Prostate gland (tissue), 2 donors: ENCODE results near the gene VPS52. TPM values are rescaled to one million over a fixed set of nuclear protein-coding genes. Genes with fewer than 3 reads are reported as not detected.

Source experiments
- DNase-seq: peaks from one replicate; pipeline ENCODE4 v3.0.0-alpha.2; 2019; ENCODE audit warnings: low spot score
- H3K27ac ChIP-seq, 2 donors: fragments of 200-600 bp; sonication (generic); 2 replicates each; pipeline ENCODE4 v1.5.1; 2017 to 2019
- H3K27me3 ChIP-seq: fragments of 200-600 bp; sonication (generic); replicated peaks from 2 replicates; pipeline ENCODE4 v1.5.1; 2019; ENCODE audit not compliant: insufficient read depth
- H3K36me3 ChIP-seq, 2 donors: fragments of 200-600 bp; sonication (generic); 1 replicate in 1 of 2; 2 replicates in 1 of 2; pipeline versions ENCODE4 v1.5.1 to v1.8.1; 2017 to 2019
- H3K4me1 ChIP-seq: fragments of 200-600 bp; sonication (generic); replicated peaks from 2 replicates; pipeline ENCODE4 v1.5.1; 2019
- H3K4me3 ChIP-seq, 2 donors: fragments of 200-600 bp; sonication (generic); 2 replicates each; pipeline ENCODE4 v1.5.1; 2017 to 2019
- H3K9me3 ChIP-seq: fragments of 200-600 bp; sonication (generic); 2 replicates; pipeline ENCODE4 v1.5.1; 2017
- CTCF ChIP-seq, 4 experiments: fragments of 200-600 bp in 2 of 4; fragments of 450-650 bp in 2 of 4; sonication (generic) in 2 of 4; IDR thresholded peaks; 1 replicate in 3 of 4; 2 replicates in 1 of 4; pipeline ENCODE4 v1.5.1; 2016 to 2019; ENCODE audit warnings: antibody characterized with exemption in 4 of 4, mild to moderate bottlenecking in 2 of 4, moderate library complexity in 2 of 4
- POLR2A ChIP-seq: fragments of 450-650 bp; IDR thresholded peaks from one replicate; pipeline ENCODE4 v1.6.1; 2016; ENCODE audit warnings: antibody characterized with exemption, mild to moderate bottlenecking
- POLR2AphosphoS5 ChIP-seq: sonication (generic); formaldehyde crosslinking; IDR thresholded peaks from one replicate; pipeline ENCODE4 v1.6.1; 2017; ENCODE audit warnings: antibody characterized with exemption
- WGBS: methylation state at CpG from one replicate; pipeline ENCODE4 v1.1.5; 2018; 5-methylcytosine and 5-hydroxymethylcytosine counted together
- intact Hi-C: fragments of 100-400 bp; cut with DNase I; formaldehyde crosslinking; loops from one replicate; pipeline ENCODE4 v1.14.2; 2022
- total RNA-seq, 2 donors: library from RNA; depleted of rRNA; stranded (reverse); fragments of >200 nt; gene quantifications; one replicate each; pipeline ENCODE4 v1.1.0, GENCODE V29; 2016

The VPS52 gene
- total RNA-seq, 2 donors from 2014 or later: 42.2 to 55.0 TPM

GRCh38 chr6:33315793-33316602 lies 44.3 kb upstream of the VPS52 start:
- Histone ChIP-seq H3K4me1 (peaks cover 8% of the 10 kb centered on the region), H3K27me3 (no peaks in the 10 kb centered on the region), H3K36me3 (peaks cover 3 to 5% of the 10 kb centered on the region in 2 donors), H3K4me3 (no peak overlapping the region), H3K9me3 (no peaks in the 10 kb centered on the region), H3K27ac (peak overlapping the region in 1 of 2 donors; percentile 99)
- WGBS: 83% methylated on average over 17 of the region's 17 CpGs
- TF ChIP-seq POLR2A (no peak), CTCF (IDR thresholded peaks at IDR 0.05) (no peak)
- DNase-seq: no peak
- intact Hi-C loops: loop anchor here (5.0 kb wide), 1 partner anchor 96 kb away; the partner anchor contains the start of gene PHF1

- Histone ChIP-seq H3K4me3 (peak overlapping the region; percentile 72 to 87), H3K4me1 (peaks cover 8% of the 10 kb centered on the region), H3K9me3 (no peaks in the 10 kb centered on the region), H3K27me3 (no peaks in the 10 kb centered on the region), H3K36me3 (peaks cover 3 to 5% of the 10 kb centered on the region in 2 donors), H3K27ac (peak overlapping the region; percentile 96 to 99)
- 35% methylated on average over 31 of the region's 47 CpGs for WGBS
- TF ChIP-seq POLR2AphosphoS5: peak; percentile 70
- peak in 2 of 4 experiments; percentile 8 for TF ChIP-seq CTCF (IDR thresholded peaks at IDR 0.05)
- peak; percentile 64 for TF ChIP-seq POLR2A
- DNase-seq: peak; percentile 78
- intact Hi-C loops: loop anchor here (5.0 kb wide), 1 partner anchor 97 kb away; the partner anchor contains the start of gene PHF1
These were observed 43.5 kb upstream of the VPS52 start for GRCh38 chr6:33314943-33315792.

DNA sequence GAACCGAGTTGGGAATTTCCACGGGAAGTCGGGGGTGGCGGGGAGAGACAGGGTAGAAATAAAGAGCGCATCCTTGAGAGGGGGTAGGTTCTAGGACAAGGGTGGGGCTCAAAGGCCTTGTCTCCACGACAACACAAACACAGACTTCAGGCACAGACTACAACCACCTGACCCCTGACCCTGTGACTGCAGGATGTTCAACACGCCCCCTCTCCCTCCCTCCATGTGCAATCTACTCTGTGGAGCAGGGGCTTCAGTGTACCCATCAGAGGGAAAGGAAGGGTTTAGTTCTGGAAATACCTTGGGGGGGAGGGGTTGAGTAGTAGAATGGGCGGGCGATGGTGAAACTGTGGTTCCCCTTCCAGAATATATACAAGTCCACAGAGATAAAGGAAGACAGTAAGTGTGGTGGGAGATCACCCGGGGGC lies 42.9 kb upstream of the VPS52 start:
- Histone ChIP-seq H3K27ac (peak overlapping the region; percentile 96 to 99), H3K27me3 (no peaks in the 10 kb centered on the region), H3K4me3 (peak overlapping the region; percentile 72 to 87), H3K36me3 (peaks cover 1 to 4% of the 10 kb centered on the region in 2 donors), H3K4me1 (peaks cover 8% of the 10 kb centered on the region), H3K9me3 (no peaks in the 10 kb centered on the region)
- 2% methylated on average over 10 of the region's 10 CpGs for WGBS
- peak; percentile 57 for DNase-seq
- peak; percentile 6 for TF ChIP-seq POLR2AphosphoS5
- TF ChIP-seq CTCF (IDR thresholded peaks at IDR 0.05): no peak
- intact Hi-C loops: no loop called here

- H3K9me3 ChIP-seq: no peaks in the 10 kb centered on the region
- H3K36me3 ChIP-seq: no peaks in the 10 kb centered on the region
- peak; percentile 61 for DNase-seq
- H3K27ac ChIP-seq: peak within 1 kb of the TSS; percentile 96 to 99
- intact Hi-C loops: no loop called here
- 1% methylated on average over 47 of the region's 47 CpGs for WGBS
- H3K27me3 ChIP-seq: no peaks in the 10 kb centered on the region
- peaks cover 7% of the 10 kb centered on the region for H3K4me1 ChIP-seq
- TF ChIP-seq POLR2A: peak; percentile 68
- no peak for TF ChIP-seq CTCF (IDR thresholded peaks at IDR 0.05)
- TF ChIP-seq POLR2AphosphoS5: peak; percentile 70
- H3K4me3 ChIP-seq: peak within 1 kb of the TSS; percentile 72 to 87
These were observed 42.2 kb upstream of the VPS52 start, which contains the start of gene TAPBP for GRCh38 chr6:33313709-33314514. Gene TAPBP (minus strand): TSS chr6:33314078. CDS start chr6:33314041, 37 bp downstream.
